ENCODE results near the gene KRT15. TPM values are rescaled to one million over a fixed set of nuclear protein-coding genes. Genes with fewer than 3 reads are reported as not detected.

The KRT15 gene
- total RNA-seq, 2 donors from 2014 or later: 0.47 TPM; not detected in 1

GRCh38 chr17:41559548-41559947, 40.9 kb upstream of the KRT15 start:
- no peak for DNase-seq (ENCODE audit: low spot score)
- Histone ChIP-seq H3K27me3 (no peaks in the 10 kb centered on the region), H3K9me3 (no peaks in the 10 kb centered on the region), H3K4me1 (no peaks in the 10 kb centered on the region), H3K27ac (no peak overlapping the region), H3K36me3 (no peaks in the 10 kb centered on the region), H3K4me3 (no peak overlapping the region)
- TF ChIP-seq CTCF (IDR thresholded peaks at IDR 0.05): no peak

- no peaks in the 10 kb centered on the region for H3K27me3 ChIP-seq
- TF ChIP-seq CTCF (IDR thresholded peaks at IDR 0.05): no peak
Observed at GRCh38 chr17:41556931-41557330, 38.2 kb upstream of the KRT15 start.

GRCh38 chr17:41556306-41556705, 37.6 kb upstream of the KRT15 start:
- H3K27ac ChIP-seq: no peak overlapping the region
- no peak overlapping the region for H3K4me3 ChIP-seq
- no peaks in the 10 kb centered on the region for H3K36me3 ChIP-seq
- H3K9me3 ChIP-seq: no peaks in the 10 kb centered on the region
- no peak for TF ChIP-seq CTCF (IDR thresholded peaks at IDR 0.05)
- H3K27me3 ChIP-seq: no peaks in the 10 kb centered on the region
- DNase-seq (ENCODE audit: low spot score): no peak
- no peaks in the 10 kb centered on the region for H3K4me1 ChIP-seq

More at GRCh38 chr17:41556931-41557330, 38.2 kb upstream of the KRT15 start:
- H3K36me3 ChIP-seq: no peaks in the 10 kb centered on the region
- no peaks in the 10 kb centered on the region for H3K4me1 ChIP-seq
- H3K4me3 ChIP-seq: no peak overlapping the region
- no peak for DNase-seq (ENCODE audit: low spot score)
- no peak overlapping the region for H3K27ac ChIP-seq
- no peaks in the 10 kb centered on the region for H3K9me3 ChIP-seq

GRCh38 chr17:41555105-41555887, 36.6 kb upstream of the KRT15 start:
- no peak for DNase-seq (ENCODE audit: low spot score)
- Histone ChIP-seq H3K27ac (no peak overlapping the region), H3K4me3 (no peak overlapping the region), H3K4me1 (no peaks in the 10 kb centered on the region), H3K9me3 (no peaks in the 10 kb centered on the region), H3K27me3 (no peaks in the 10 kb centered on the region), H3K36me3 (no peaks in the 10 kb centered on the region)
- TF ChIP-seq CTCF (IDR thresholded peaks at IDR 0.05): no peak

- Histone ChIP-seq H3K36me3 (no peaks in the 10 kb centered on the region), H3K9me3 (no peaks in the 10 kb centered on the region), H3K27ac (no peak overlapping the region), H3K4me3 (no peak overlapping the region), H3K4me1 (peaks cover 0 to 6% of the 10 kb centered on the region in 2 donors), H3K27me3 (no peaks in the 10 kb centered on the region)
- no peak for DNase-seq (ENCODE audit: low spot score)
- no peak for TF ChIP-seq CTCF (IDR thresholded peaks at IDR 0.05)
Observed at GRCh38 chr17:41553987-41554680, 35.4 kb upstream of the KRT15 start.
